HuH-7 (cell line): ENCODE results near the gene RASSF1.
"Not testable (repeated sequence)": the region's sequence is repeated elsewhere in the genome, so short reads cannot be mapped to it uniquely, and the experiment has no call there.

Experiments
- DNase-seq: peaks from one replicate; pipeline ENCODE4 v3.0.0; 2011; ENCODE audit warnings: low spot score

RASSF1 gene

DNA sequence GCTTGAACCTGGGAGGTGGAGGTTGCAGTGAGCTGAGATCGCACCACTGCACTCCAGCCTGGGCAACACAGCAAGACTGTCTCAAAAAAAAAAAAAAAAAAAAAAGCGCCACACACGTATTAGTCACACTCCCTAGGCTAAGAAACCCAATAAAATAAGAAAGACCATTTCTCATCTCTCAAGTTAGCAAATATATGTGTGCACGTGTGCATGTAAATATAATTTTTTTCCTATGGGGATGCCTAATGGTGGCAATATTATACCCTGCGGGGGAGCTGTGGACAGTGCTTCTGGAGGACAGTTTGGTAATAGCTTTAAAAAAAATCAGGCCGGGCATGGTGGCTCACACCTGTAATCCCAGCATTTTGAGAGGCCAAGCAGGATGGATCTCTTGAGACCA is 56.5 kb downstream of the RASSF1 start:
- DNase-seq = not testable (repeated sequence)
